GM18507 (cell line): Measurements from ENCODE around the gene TRPT1.
A peak's percentile ranks its signal among the peaks of the same experiment; 100 is the strongest.

Experiments
- DNase-seq: peaks from one replicate; pipeline ENCODE4 v3.0.0; 2011; ENCODE audit warnings: low read depth; ENCODE audit not compliant: insufficient read length; ENCODE audit errors: extremely low spot score
- FAIRE-seq: peaks from 2 replicates; lab custom pipeline; 2011; peaks lifted over from hg19 to GRCh38; lab: Jason Lieb, UNC

Gene TRPT1

GRCh38 chr11:64225608-64226506, at the start of gene TRPT1, which contains the start of gene NUDT22:
TRPT1 (minus strand) TSS chr11:64226186; CDS start chr11:64225860, 326 bp downstream.
NUDT22 (plus strand) TSS chr11:64226274; CDS start chr11:64226653, 379 bp downstream.
- FAIRE-seq (peak; percentile 84), DNase-seq (peak; percentile 88)

- no peak for FAIRE-seq
- DNase-seq, result no peak
Measured at GRCh38 chr11:64275031-64275800, 49.2 kb upstream of the TRPT1 start.

- FAIRE-seq (peak; percentile 95), DNase-seq (peak; percentile 77)
Measured at GRCh38 chr11:64269540-64270220, 43.7 kb upstream of the TRPT1 start.

- DNase-seq, result no peak
- FAIRE-seq, result peak; percentile 47
Measured at GRCh38 chr11:64268893-64269539, 43.0 kb upstream of the TRPT1 start.

GRCh38 chr11:64268025-64268892, 42.3 kb upstream of the TRPT1 start:
- no peak for DNase-seq
- FAIRE-seq, result no peak

GRCh38 chr11:64267207-64267945, 41.4 kb upstream of the TRPT1 start:
- DNase-seq (no peak), FAIRE-seq (no peak)

GRCh38 chr11:64266339-64266738, 40.4 kb upstream of the TRPT1 start:
- no peak for DNase-seq
- no peak for FAIRE-seq

- FAIRE-seq (no peak), DNase-seq (no peak)
Measured at GRCh38 chr11:64265176-64266160, 39.5 kb upstream of the TRPT1 start.

- DNase-seq, result no peak
- FAIRE-seq, result no peak
Measured at GRCh38 chr11:64264371-64264852, 38.4 kb upstream of the TRPT1 start.

- DNase-seq, result no peak
- no peak for FAIRE-seq
Measured at GRCh38 chr11:64263947-64264317, 37.9 kb upstream of the TRPT1 start.

- DNase-seq (no peak), FAIRE-seq (no peak)
Measured at GRCh38 chr11:64263021-64263946, 37.3 kb upstream of the TRPT1 start.

GRCh38 chr11:64262271-64263002, 36.5 kb upstream of the TRPT1 start:
- FAIRE-seq (no peak), DNase-seq (no peak)

GRCh38 chr11:64261556-64262080, 35.6 kb upstream of the TRPT1 start:
- DNase-seq (no peak), FAIRE-seq (no peak)

GRCh38 chr11:64260147-64260708, 34.2 kb upstream of the TRPT1 start:
- no peak for DNase-seq

More at GRCh38 chr11:64260147-64260708, 34.2 kb upstream of the TRPT1 start:
- FAIRE-seq, result no peak
